SK-N-MC (cell line): ENCODE data around the gene ARHGAP28.

Experiments used
- DNase-seq: peaks from one replicate; pipeline ENCODE4 v3.0.0-alpha.2; 2011; ENCODE audit warnings: low read depth, low spot score
- H3K27ac ChIP-seq: fragments of 200-600 bp; sonication (generic); 2 replicates; pipeline ENCODE4 v1.5.1; 2016; ENCODE audit warnings: mixed run types
- H3K36me3 ChIP-seq: fragments of 200-600 bp; sonication (generic); 2 replicates; pipeline ENCODE4 v1.6.1; 2017; ENCODE audit warnings: antibody characterized with exemption, low read length, mixed read lengths; ENCODE audit not compliant: insufficient read depth
- H3K4me3 ChIP-seq: fragments of 200-600 bp; sonication (generic); 2 replicates; pipeline ENCODE4 v1.5.1; 2016
- H3K9ac ChIP-seq: fragments of 200-600 bp; sonication (generic); 2 replicates; pipeline ENCODE4 v1.8.0; 2017; ENCODE audit warnings: mixed run types, mixed read lengths; ENCODE audit not compliant: insufficient read length
- H3K9me3 ChIP-seq: fragments of 200-600 bp; sonication (generic); 2 replicates; pipeline ENCODE4 v1.6.1; 2017; ENCODE audit warnings: low read depth, mild to moderate bottlenecking, antibody characterized with exemption, low read length, moderate library complexity, mixed read lengths
- EZH2 ChIP-seq: fragments of 200-600 bp; sonication (generic); IDR thresholded peaks from one replicate; pipeline ENCODE4 v1.6.1; 2017; ENCODE audit warnings: antibody characterized with exemption
- FOXP2 ChIP-seq: optimal IDR thresholded peaks from 2 replicates; pipeline ENCODE3; 2011; ENCODE audit warnings: mild to moderate bottlenecking, moderate library complexity; ENCODE audit not compliant: insufficient read depth; ENCODE audit errors: extremely low read length, control extremely low read depth
- POLR2AphosphoS5 ChIP-seq: IDR thresholded peaks from 2 replicates; pipeline ENCODE4 v1.6.1; 2012; ENCODE audit warnings: mild to moderate bottlenecking, low read depth, low read length, borderline replicate concordance

Gene ARHGAP28, protein sequence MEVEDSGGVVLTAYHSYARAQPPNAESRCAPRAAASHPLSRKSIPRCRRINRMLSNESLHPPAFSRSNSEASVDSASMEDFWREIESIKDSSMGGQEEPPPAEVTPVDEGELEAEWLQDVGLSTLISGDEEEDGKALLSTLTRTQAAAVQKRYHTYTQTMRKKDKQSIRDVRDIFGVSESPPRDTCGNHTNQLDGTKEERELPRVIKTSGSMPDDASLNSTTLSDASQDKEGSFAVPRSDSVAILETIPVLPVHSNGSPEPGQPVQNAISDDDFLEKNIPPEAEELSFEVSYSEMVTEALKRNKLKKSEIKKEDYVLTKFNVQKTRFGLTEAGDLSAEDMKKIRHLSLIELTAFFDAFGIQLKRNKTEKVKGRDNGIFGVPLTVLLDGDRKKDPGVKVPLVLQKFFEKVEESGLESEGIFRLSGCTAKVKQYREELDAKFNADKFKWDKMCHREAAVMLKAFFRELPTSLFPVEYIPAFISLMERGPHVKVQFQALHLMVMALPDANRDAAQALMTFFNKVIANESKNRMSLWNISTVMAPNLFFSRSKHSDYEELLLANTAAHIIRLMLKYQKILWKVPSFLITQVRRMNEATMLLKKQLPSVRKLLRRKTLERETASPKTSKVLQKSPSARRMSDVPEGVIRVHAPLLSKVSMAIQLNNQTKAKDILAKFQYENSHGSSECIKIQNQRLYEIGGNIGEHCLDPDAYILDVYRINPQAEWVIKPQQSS

DNA sequence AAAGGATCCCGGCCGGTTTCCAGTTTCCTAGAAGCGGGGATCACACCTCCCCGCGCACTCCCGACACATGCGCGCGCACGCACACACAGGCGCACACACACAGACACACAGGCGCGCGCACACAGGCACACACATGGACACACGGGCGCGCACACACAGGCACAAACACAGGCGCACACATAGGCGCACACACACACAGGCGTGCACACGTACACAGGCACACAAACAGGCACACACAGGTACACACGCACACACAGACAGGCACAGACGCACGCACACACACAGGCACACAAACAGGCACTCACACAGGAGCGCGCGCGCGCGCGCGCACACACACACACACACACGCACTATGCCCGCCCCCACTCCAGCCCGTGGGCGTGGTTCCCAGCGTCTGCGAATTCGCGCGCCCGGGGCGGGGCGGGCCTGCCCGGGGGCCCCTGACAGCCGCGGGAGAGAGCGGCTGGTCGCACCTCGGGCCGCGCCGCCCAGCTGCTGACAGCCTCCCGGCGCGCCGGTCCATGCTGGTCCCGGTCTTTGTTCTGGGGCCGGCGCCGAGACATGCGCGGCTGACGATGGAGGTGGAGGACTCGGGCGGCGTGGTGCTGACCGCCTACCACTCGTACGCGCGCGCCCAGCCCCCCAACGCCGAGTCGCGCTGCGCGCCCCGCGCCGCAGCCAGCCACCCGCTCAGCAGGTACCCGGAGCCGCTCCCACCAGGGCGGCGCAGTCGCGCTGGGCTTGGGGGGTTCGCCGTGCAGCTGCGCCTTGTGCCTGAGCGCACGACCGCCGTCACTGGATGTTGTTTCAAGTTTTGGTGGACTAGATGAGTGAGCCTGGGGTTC, at the start of gene ARHGAP28:
ARHGAP28 (plus strand) TSS at position 470 of the 845 bp plus-strand sequence; CDS start at position 576, 106 bp downstream.
- TF ChIP-seq FOXP2 (peak; percentile 55), EZH2 (no peak), POLR2AphosphoS5 (peak; percentile 61)
- Histone ChIP-seq H3K9me3 (no peaks in the 10 kb centered on the region), H3K9ac (peak within 1 kb of the TSS; percentile 71), H3K27ac (peak within 1 kb of the TSS; percentile 88), H3K4me3 (peak within 1 kb of the TSS; percentile 87), H3K36me3 (no peaks in the 10 kb centered on the region)
- no peak for DNase-seq

DNA sequence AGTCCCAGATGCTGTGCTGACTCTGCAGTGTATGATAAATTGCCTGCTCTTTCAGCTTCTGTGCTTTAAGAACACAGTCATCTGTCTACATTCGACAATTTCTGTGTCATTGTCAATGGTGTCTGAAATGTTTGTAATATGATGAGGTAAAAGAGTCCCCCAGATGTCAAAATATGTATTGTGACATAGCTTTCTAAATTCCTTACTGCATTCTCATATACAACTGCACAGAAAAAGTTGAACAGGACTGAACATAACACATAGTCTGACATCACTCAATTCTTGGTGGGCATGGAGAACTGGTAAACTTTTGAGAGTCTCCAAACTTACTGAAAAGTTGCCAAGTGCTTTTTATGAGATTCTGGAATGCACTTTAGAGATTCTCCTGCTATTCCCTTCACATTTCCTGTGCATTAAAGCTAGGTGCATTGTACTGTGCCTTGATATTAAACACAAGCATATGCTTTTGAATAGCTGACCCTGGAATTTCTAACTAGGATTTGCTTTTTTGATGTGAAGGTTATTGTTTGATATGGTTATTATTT, 48.1 kb upstream of the ARHGAP28 start:
- no peak overlapping the region for H3K9ac ChIP-seq
- no peaks in the 10 kb centered on the region for H3K36me3 ChIP-seq
- H3K27ac ChIP-seq, result no peak overlapping the region
- H3K4me3 ChIP-seq, result no peak overlapping the region
- DNase-seq, result no peak
- TF ChIP-seq POLR2AphosphoS5 (no peak), EZH2 (no peak), FOXP2 (no peak)
- H3K9me3 ChIP-seq, result no peaks in the 10 kb centered on the region

- Histone ChIP-seq H3K9ac (no peak overlapping the region), H3K36me3 (no peaks in the 10 kb centered on the region), H3K4me3 (no peak overlapping the region), H3K9me3 (no peaks in the 10 kb centered on the region), H3K27ac (no peak overlapping the region)
- no peak for TF ChIP-seq EZH2
- TF ChIP-seq FOXP2, result no peak
- TF ChIP-seq POLR2AphosphoS5, result no peak
- DNase-seq, result no peak
These were observed 46.9 kb upstream of the ARHGAP28 start for GRCh38 chr18:6682437-6683111.

- no peak for DNase-seq
- H3K9ac ChIP-seq, result no peak overlapping the region
These were observed 46.2 kb upstream of the ARHGAP28 start for GRCh38 chr18:6683112-6683876.

GRCh38 chr18:6687676-6688075, 41.8 kb upstream of the ARHGAP28 start:
- TF ChIP-seq EZH2 (no peak), POLR2AphosphoS5 (no peak), FOXP2 (no peak)
- no peak for DNase-seq
- Histone ChIP-seq H3K9me3 (no peaks in the 10 kb centered on the region), H3K9ac (no peak overlapping the region), H3K36me3 (no peaks in the 10 kb centered on the region), H3K4me3 (no peak overlapping the region), H3K27ac (no peak overlapping the region)

More at GRCh38 chr18:6683112-6683876, 46.2 kb upstream of the ARHGAP28 start:
- H3K4me3 ChIP-seq, result no peak overlapping the region
- TF ChIP-seq POLR2AphosphoS5, result no peak
- no peak overlapping the region for H3K27ac ChIP-seq
- H3K9me3 ChIP-seq, result no peaks in the 10 kb centered on the region
- H3K36me3 ChIP-seq, result no peaks in the 10 kb centered on the region

DNA sequence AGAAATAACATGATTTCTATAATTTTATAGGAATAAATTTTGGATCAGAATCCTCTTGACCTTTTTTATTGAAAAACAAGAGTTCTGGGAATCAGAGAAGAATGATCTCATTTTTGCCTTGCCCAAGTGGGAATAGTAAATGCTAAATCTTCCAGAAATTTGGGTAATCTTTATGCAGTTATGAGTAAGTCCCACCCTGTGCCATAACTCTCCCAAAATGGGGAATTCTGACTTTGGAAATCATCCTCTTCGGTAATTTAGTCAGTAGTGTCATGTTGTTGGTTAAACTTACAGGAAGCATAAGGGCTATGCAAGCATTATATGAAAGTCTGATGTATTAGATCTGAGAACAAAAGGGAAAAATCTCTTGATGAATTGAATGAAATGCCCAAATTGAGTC, 20.6 kb upstream of the ARHGAP28 start:
- H3K27ac ChIP-seq, result no peak overlapping the region
- no peak for TF ChIP-seq FOXP2
- no peak for TF ChIP-seq POLR2AphosphoS5
- no peak for TF ChIP-seq EZH2
- H3K36me3 ChIP-seq, result no peaks in the 10 kb centered on the region
- no peaks in the 10 kb centered on the region; the same call in 1 of the 2 replicates for H3K9me3 ChIP-seq
- H3K9ac ChIP-seq, result no peak overlapping the region
- H3K4me3 ChIP-seq, result no peak overlapping the region
- no peak for DNase-seq

DNA sequence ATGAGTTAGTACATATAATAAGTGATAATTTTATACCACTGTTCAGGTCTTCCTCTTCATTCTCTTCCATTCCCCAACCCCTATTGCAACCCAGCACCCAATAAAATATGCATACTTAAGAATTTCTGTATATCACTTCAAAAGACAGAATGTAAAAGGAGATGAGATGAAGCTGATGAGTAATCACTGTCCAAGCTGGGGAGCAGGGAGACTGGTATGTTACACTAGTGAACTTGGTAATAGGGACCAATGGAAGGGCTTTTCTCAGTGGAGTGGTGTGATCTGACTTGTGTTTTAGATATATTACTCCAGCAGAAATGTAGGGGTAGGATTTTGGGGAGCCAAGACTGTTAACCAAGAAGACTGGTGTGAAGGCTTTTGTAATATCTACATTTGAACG, 18.0 kb upstream of the ARHGAP28 start:
- Histone ChIP-seq H3K9ac (no peak overlapping the region), H3K9me3 (no peaks in the 10 kb centered on the region; the same call in 1 of the 2 replicates), H3K4me3 (no peak overlapping the region), H3K36me3 (no peaks in the 10 kb centered on the region), H3K27ac (no peak overlapping the region)
- DNase-seq, result no peak
- TF ChIP-seq FOXP2, result no peak
- TF ChIP-seq POLR2AphosphoS5, result no peak
- no peak for TF ChIP-seq EZH2
